GM18951 (cell line): ENCODE measurements around the gene PRKCD.
A peak's percentile ranks its signal among the peaks of the same experiment; 100 is the strongest.

ENCODE experiments used
- POLR2A ChIP-seq: IDR thresholded peaks from 4 replicates; pipeline ENCODE4 v1.6.1; 2011; ENCODE audit warnings: mild to moderate bottlenecking; ENCODE audit not compliant: insufficient read length, insufficient read depth; ENCODE audit errors: extremely low read depth
- in situ Hi-C: fragments of 300-500 bp; cut with MboI; formaldehyde crosslinking; loops from one replicate; pipeline ENCODE4 v1.12.0; 2022; ENCODE audit warnings: low sequenced_read_pairs, mixed read lengths, inconsistent platforms; ENCODE audit not compliant: unreplicated experiment

The PRKCD gene

DNA sequence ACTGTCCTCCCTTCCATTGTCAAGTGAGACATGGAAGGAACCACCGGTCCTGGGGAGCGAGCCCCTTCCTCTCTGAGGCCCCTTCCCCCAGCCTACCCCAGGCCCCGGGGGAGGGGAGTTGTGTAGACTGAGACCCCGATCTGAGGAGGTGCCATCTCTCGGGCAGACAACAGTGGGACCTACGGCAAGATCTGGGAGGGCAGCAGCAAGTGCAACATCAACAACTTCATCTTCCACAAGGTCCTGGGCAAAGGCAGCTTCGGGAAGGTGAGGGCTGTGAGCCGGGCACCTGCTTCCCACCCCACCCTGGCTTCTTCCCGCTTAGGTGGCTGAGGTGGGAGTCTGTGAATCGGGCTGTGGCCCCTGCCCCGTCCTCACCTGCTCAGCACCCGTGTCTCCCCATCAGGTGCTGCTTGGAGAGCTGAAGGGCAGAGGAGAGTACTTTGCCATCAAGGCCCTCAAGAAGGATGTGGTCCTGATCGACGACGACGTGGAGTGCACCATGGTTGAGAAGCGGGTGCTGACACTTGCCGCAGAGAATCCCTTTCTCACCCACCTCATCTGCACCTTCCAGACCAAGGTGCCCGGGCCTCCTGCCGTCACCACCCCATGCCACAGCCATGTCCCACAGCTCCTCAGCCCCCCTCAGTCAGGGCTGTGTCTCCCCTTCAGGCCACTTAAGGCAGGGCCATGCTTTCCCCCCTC lies 24.9 kb downstream of the PRKCD start:
- TF ChIP-seq POLR2A, result peak; percentile 12
- in situ Hi-C loops, result loop anchor here (10.0 kb wide), 1 partner anchor 51 kb away; the partner anchor contains the start of gene RFT1

DNA sequence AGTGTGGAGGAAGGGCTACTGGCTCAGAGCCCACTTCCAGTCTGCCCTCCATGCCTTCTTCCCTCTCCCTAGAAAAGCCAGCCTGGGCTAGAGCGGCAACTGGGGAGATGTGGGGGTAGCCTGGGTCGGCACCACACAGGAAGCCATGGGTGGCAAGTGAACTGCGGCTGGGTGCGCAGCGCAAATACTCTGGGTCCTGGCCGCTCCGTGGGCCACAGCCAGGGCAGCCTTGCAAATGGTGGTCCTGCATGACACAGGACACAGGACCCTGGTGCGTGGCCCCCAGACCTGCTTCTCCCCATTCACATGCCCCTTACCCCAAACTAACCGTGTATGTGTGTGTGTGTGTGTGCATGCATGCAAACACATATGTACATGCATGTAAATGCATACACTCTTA lies 25.7 kb downstream of the PRKCD start:
- TF ChIP-seq POLR2A, result no peak
- in situ Hi-C loops, result loop anchor here (10.0 kb wide), 1 partner anchor 52 kb away; the partner anchor contains the start of gene RFT1

DNA sequence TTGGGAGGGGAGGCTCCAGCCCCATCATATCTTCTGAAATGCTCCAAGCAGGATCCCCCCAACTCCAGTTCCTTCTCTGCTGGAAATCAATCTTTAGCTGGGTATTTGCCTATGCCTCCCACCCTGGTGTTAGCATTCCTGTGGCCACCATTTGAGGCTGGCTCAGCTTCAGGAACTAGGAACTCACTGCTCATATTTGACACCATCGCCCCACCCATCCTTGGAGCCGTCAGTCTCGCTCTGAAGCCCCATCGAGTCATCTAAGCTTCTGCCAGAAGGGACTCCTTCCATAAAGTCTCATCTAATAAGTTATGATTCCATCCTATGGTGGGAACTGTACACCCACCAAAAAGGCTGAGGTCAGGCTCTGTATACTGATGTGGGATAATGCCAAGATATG lies 26.4 kb downstream of the PRKCD start:
- no peak for TF ChIP-seq POLR2A
- in situ Hi-C loops, result loop anchor here (10.0 kb wide), 1 partner anchor 53 kb away; the partner anchor contains the start of gene RFT1

DNA sequence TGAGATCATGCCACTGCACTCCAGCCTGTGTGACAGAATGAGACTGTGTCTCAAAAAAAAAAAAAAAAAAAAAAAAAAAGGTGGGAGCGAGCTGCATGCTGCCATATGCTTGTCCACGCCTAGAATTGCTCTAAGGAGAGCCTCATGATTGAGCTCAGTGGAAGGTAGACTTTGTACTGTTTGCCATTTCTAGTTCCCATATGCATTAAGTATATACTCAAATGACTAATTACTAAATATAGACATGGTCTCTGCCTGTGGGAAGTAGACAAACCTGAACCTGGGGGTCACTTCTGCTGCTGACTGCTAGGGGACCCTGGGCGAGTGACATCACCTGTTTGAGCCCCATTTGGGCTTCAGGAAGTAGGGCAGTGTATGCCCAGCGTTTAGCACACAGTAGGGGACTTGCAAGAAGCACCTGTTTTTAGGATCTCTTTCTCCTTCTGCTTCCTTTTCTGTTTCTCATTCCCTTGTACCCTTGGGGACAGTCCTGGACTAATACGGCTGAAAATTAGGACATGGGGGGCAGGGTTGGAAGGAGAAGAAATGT lies 27.2 kb downstream of the PRKCD start:
- TF ChIP-seq POLR2A, result no peak
- in situ Hi-C loops, result loop anchor here (10.0 kb wide), 1 partner anchor 53 kb away; the partner anchor contains the start of gene RFT1

DNA sequence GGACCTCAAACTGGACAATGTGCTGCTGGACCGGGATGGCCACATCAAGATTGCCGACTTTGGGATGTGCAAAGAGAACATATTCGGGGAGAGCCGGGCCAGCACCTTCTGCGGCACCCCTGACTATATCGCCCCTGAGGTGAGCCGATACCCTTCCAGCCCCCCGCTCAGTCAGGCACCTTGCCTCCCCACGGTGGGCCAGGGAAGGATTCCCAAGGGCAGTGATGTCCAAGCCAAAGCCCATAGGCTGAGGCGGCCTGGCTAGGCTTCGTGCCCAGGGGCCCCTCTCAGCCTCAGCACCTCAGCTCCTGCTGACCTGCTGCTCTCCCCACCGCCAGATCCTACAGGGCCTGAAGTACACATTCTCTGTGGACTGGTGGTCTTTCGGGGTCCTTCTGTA lies 27.7 kb downstream of the PRKCD start:
- in situ Hi-C loops, result loop anchor here (10.0 kb wide), 1 partner anchor 54 kb away; the partner anchor contains the start of gene RFT1
- TF ChIP-seq POLR2A, result no peak

DNA sequence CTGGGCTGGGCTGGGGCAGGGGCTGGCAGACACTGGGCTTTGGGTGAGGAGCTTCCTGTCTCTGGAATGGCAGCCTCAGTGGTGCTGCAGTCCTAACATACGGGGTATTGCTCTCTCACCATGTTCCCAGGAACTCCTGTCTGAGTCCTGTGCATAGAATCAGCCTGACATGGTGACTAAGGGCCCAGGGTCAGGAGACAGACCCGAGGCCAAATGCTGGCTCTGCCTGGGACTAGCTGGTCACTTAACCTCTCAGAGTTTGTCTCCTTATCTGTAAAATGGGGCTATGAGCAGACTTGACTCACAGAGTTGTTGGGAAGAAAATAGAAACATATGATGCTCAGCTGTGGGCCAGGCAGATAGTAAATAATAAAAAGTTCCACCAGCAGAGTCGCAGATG lies 28.3 kb downstream of the PRKCD start:
- TF ChIP-seq POLR2A, result no peak
- in situ Hi-C loops, result loop anchor here (10.0 kb wide), 1 partner anchor 54 kb away; the partner anchor contains the start of gene RFT1

DNA sequence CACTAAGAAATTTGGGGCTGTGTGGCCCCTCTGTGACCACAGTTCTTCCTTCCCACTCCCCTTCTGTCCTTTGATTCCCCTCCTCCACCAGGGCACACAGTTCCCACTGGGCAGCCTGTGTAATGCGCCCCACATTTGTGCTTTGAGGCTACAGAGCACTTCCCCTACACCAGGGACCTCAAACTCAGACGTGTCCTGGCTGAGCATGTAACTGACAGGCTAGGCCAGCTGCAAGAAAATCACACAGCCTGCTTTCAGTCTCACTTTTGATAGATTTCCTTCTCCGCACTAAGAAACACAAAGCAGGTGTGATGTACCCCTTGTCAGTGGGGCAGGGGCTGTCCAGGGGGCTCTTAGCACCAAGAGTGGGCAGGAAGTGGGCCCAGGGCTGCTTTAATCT lies 29.6 kb downstream of the PRKCD start:
- TF ChIP-seq POLR2A, result no peak
- in situ Hi-C loops, result no loop called here

DNA sequence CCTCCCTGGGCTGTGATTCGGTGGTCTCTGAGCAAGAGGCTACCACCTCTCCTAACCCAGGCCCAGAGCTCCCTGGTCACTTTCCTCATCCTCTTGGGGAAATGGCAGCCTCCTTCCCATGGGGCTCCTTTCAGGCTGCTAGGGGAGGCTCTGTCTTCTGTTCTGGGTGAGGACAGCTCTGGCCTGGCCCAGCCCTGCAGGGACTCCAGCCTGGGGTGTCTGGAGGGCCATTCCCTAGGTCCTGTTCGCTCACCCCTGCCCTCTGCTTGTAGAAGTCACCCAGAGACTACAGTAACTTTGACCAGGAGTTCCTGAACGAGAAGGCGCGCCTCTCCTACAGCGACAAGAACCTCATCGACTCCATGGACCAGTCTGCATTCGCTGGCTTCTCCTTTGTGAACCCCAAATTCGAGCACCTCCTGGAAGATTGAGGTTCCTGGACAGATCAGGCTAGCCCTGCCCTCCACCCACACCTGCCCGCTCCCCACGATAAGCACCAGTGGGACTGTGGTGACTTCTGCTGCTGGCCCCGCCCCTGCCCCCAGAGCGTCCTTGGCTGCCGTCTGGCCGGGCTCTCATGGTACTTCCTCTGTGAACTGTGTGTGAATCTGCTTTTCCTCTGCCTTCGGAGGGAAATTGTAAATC lies 30.9 kb downstream of the PRKCD start:
- TF ChIP-seq POLR2A, result no peak
- in situ Hi-C loops, result no loop called here

DNA sequence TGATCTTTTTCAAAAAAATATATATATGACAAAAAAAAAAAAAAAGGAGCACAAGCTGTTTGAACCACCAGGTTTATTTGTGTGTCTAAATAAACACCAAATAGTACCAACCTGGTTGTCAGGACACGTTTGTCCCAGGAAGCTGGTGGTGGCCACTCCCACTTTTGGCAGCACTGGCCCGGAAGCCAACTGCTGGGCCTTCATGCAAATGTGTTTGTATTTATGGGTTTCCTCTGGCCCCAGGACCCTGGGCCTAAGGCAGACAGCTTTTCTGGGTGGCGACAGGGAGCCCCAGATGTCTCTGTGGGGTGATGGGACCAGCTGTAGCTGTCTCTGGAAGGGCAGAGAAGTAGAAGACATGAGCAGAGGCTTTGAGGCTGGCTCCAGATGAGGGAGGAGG lies 31.6 kb downstream of the PRKCD start:
- in situ Hi-C loops, result no loop called here
- TF ChIP-seq POLR2A, result no peak

DNA sequence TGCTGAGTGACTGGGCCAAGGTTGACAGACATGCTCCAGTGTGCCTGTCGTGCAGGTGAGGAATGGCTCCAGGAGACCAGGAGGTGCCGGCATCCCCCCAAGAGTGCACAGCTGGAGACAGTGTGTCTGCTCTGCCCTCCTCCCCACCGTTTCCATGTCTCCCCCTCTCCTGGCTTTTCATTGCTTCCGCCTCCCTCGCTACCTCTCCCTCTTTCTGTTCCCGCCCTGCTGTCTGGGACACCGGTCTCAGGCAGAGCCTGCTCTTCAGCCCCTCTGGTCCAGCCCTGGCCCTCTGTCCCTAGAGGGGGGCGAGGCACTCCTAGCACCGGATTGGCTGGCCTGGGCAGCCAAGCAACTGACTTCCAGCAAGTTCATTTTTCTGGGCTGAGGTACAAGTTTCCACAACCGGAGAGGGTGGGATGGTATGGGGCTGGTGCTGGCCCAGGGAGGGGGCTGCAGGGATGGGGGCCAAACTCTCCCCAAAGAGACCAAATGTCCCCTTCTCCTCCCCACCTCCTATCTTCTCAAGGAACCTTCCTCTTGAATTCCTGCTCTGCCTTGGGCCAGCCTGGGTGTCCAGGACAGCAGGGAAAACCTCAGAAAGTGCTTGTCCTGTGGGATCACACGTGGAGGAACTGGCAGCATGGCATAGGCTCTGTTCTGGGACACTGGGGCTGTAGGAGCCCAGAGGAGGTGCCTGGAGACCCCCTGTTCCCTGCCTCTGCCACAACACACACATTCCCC lies 32.6 kb downstream of the PRKCD start:
- in situ Hi-C loops, result no loop called here
- no peak for TF ChIP-seq POLR2A

DNA sequence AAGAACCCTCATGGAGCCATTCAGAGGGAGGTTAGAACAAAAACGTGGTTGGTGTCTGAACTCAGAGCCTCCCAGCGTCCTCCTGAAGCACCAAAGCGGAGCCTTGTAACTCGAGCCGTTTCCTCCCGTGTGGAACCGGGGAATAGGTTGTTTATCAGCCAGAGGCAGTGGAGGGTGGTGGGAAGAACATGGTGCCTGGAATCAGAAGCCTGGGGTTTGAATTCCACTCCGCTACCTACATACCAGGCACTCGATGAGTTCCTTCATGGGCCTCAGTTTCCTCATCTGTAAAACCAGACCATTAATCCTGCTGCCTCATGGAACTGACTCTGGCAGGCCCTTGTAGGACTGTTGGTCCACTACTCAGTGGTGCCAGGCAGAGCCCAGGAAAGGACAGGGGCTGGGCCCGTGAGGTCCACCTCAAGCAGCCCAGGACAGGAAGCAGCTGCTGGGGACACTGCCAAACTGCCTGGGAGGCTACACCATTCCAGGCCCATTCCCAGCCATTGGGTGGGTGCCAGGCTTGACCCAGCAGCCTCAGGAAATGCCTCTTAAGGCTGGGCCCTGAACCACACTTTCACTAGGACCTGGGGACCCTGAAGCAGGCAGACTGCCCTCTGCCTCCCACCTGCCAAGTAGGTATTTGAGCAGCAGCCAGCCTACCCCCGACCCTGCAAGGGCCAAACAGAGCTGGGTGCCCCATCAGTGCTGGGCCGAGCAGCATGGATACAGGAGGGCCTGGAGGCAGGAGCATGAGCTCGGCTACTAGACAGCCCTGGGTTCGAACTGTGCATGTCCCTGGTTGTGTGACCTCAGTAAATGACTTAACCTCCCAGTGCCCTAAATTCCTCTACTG lies 33.4 kb downstream of the PRKCD start:
- peak; percentile 17 for TF ChIP-seq POLR2A
- in situ Hi-C loops, result no loop called here

DNA sequence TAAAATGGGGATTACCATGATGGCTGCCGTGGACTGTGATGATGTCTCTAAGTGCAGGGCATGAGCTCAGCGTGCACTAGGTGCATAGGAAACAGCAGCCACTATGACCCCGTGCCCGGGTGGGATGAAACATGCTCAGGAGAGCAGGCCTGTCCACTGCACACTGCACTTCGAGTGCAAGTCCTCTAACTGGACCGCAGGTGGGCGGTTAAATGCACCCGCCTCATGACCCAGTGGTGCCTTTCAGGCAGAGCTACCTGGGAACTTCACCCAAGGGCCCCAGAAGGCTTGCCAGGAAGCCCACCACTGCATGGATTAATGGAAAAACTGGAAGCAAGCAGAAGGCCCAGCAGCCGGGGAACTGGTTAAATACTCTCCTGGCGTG lies 34.0 kb downstream of the PRKCD start:
- in situ Hi-C loops, result no loop called here
- no peak for TF ChIP-seq POLR2A

DNA sequence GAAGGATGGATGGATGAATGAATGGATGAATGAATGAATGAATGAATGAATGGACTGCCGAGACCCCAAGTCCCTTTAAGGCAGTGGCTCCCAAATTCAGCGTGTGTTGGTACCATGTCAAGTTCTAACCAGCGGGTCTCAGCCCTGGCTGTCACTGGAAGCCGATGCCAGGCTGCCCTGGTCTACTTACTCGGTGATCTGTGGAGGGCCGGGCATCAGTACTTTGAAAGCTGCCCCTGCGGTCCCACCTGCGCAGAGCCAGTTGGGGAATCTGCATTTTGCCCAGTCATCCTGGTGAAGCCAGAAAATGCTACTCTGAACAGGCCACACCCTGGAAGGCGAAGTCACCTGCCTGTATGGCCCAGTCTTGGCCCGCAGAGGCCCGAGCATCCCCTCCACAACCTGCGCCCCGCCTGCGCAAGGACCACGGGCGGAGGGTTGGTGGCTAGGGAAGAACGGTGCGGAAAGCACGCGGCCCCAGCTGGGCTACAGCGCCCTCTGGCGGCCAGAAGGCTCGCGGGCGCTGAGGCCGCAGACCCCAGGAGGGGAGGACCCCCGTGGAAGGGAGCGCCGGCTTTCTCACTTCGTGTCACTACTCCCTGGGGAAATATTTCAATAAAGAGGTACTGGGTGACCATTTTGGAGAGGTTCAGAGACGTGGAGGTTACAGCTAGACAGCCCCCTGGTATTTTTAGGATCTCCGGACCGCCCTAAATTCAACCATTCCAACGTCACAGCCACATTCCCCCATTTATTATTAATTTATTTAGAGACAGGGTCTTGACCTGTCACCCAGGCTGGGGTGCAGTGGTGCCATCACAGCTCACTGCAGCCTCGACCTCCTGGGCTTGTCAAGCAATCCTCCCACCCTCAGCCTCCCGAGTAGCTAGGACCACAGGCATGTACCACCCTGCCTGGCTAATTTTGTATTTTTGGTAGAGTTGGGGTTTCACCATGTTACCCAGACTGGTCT lies 34.9 kb downstream of the PRKCD start:
- TF ChIP-seq POLR2A, result no peak
- in situ Hi-C loops, result no loop called here
